Activated T-cell treated with anti-CD3 and anti-CD28 coated beads, Interleukin-2, amount 50 U/mL, for 4 hours (primary cell): Measurements from ENCODE around the gene ARL10. TPM values are rescaled to one million over a fixed set of nuclear protein-coding genes. Genes with fewer than 3 reads are reported as not detected.

ENCODE experiments used
- ATAC-seq, 2 donors: fragments of 200-7000 bp; cut with Tn5 transposase; one replicate each; pipeline ENCODE4 v1.10.0; 2021
- DNase-seq: peaks from one replicate; pipeline ENCODE4 v3.0.0-alpha.2; 2020
- H3K27me3 Mint-ChIP-seq: one replicate; pipeline ENCODE4 v1.8.0; 2021; ENCODE audit warnings: low read depth, mixed read lengths
- H3K36me3 Mint-ChIP-seq: one replicate; pipeline ENCODE4 v1.8.0; 2022; ENCODE audit warnings: mixed read lengths; ENCODE audit not compliant: insufficient read depth
- H3K4me1 Mint-ChIP-seq: one replicate; pipeline ENCODE4 v1.8.0; 2021; ENCODE audit warnings: low read depth, mixed read lengths
- H3K4me3 Mint-ChIP-seq: one replicate; pipeline ENCODE4 v1.8.0; 2021; ENCODE audit warnings: mild to moderate bottlenecking, moderate library complexity, mixed read lengths
- H3K9me3 Mint-ChIP-seq: one replicate; pipeline ENCODE4 v1.8.0; 2021; ENCODE audit warnings: mixed read lengths
- total RNA-seq, 3 donors: library from RNA; stranded (reverse); gene quantifications; one replicate each; pipeline ENCODE4 v1.2.1, GENCODE V29; 2021

ARL10 gene
- total RNA-seq, 3 donors from 2014 or later: 7.0 to 8.6 (median 7.9) TPM

DNA sequence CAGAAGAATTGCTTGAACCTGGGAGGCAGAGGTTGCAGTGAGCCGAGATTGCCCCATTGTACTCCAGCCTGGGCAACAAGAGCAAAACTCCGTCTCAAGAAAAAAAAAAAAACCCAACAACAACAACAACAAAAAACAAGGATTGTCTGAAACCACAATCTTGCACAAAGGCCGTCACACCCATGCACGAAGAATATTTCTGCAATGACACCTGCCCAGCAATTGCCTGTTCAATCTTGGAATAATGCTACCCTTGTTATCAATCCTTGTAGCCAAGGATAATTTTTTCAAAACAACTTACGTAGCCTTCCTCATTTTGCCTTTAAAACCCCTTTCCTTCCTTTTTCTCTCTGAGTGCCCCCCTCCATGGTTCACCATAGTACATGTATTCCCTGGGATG, 54.8 kb downstream of the ARL10 start:
- no peak overlapping the region for H3K4me3 Mint-ChIP-seq
- DNase-seq (no peak), ATAC-seq (no peak)
- H3K27me3 Mint-ChIP-seq: peaks cover 5% of the 10 kb centered on the region
- no peaks in the 10 kb centered on the region for H3K9me3 Mint-ChIP-seq
- peaks cover 10% of the 10 kb centered on the region for H3K4me1 Mint-ChIP-seq
- H3K36me3 Mint-ChIP-seq: no peaks in the 10 kb centered on the region

DNA sequence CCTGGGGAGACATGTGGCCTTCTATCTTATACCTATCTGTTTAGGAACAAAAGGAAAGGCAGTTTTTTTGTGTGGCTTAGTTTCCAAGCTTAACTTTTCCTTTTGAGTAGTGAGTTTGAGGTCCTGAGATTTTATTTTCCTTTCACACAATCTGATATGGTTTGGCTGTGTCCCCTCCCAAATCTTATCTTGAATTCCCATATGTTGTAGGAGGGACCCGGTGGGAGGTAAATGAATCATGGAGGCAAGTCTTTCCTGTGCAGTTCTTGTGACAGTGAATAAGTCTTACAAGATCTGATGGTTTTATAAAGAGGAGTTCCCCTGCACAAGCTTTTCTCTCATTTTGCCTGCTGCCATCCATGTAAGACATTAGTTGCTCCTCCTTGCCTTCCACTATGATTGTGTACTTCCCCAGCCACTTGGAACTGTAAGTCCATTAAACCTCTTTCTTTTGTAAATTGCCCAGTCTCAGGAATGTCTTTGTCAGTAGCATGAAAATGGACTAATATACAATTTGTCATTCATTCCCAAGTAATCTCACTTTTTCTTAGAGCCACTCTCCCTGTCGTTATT, 55.8 kb downstream of the ARL10 start:
- Mint-ChIP-seq H3K27me3 (peaks cover 10% of the 10 kb centered on the region), H3K4me1 (peaks cover 6% of the 10 kb centered on the region), H3K36me3 (no peaks in the 10 kb centered on the region), H3K4me3 (no peak overlapping the region), H3K9me3 (no peaks in the 10 kb centered on the region)
- DNase-seq (no peak), ATAC-seq (no peak)

DNA sequence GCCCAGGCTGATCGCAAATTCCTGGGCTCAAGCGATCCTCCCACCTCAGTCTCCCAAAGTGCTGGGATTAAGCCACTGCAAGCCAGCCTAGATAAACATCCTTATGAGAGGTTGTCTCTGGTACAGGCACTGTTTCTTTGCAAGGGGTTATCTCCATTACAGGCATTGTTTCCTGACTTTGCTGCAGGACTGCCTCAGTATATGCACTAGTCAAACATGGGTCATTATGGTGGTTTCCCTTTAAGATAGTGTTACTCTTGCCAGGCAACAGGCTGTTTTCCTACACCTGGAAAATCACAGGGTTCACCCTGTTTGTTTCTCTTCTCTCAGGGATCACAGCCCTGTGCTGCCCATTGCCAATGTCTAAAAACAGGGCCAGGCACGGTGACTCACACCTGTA, 58.9 kb downstream of the ARL10 start:
- Mint-ChIP-seq H3K4me1 (no peaks in the 10 kb centered on the region), H3K27me3 (peaks cover 10% of the 10 kb centered on the region), H3K4me3 (no peak overlapping the region), H3K9me3 (no peaks in the 10 kb centered on the region), H3K36me3 (no peaks in the 10 kb centered on the region)
- ATAC-seq: no peak
- DNase-seq: no peak

DNA sequence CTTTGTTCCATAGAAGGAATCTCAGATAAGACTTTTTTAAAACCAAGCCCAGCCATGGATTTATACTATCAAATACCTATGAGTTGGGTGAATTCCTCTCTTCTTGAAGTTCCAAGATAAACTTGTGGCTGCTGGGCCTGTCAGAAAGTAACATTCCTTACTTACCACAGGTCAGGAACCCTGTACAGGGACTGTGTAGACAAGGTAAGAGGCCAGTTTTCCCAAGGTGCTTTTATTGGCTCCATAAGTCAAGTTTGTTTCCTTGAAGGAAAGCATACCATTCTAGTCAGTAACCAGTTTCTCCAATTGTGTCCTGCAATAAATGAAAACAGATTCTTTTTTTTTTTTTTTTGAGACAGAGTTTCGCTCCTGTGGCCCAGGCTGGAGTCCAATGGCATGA, 59.9 kb downstream of the ARL10 start:
- DNase-seq (no peak), ATAC-seq (no peak)
- Mint-ChIP-seq H3K9me3 (no peaks in the 10 kb centered on the region), H3K4me3 (no peak overlapping the region), H3K27me3 (peaks cover 10% of the 10 kb centered on the region), H3K4me1 (no peaks in the 10 kb centered on the region), H3K36me3 (no peaks in the 10 kb centered on the region)

DNA sequence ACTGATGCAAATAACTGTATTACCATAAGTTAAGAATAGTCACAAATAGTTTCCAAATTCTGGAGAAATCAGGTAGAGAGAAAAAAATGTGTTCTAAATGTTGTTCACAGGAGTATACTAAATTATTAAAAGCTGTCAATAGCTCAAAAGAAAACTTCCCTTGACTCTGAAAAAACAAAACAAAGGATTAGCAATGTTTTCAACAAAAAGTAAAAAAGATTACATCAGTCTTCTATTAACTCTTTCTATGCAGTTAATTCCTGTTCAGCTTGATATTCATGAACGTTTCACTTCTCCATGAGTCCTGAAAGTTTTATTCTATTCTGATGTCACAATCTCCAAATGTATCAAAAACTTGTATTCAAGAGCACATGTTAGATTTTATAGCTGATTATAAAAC, 60.5 kb downstream of the ARL10 start:
- ATAC-seq (no peak), DNase-seq (no peak)
- Mint-ChIP-seq H3K36me3 (no peaks in the 10 kb centered on the region), H3K4me1 (no peaks in the 10 kb centered on the region), H3K4me3 (no peak overlapping the region), H3K9me3 (no peaks in the 10 kb centered on the region), H3K27me3 (peaks cover 8% of the 10 kb centered on the region)

DNA sequence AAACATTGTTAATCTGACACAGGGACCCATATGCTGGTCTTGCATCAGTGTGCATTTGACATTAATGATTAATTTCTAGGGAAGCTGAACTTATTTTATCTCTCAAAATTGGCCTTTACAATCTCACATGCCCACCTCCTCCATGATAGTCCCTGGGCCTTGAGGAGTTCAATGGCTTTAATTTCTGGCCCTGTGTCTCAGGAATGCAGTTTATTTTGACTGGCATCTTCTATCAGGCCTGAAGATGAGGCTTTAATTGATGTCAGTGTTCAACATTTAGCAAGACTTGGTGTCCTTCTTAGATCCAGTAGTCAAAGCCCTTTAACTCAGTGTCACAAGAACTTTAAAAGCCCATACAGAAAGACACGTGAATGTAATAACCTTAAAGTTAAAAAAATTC, 61.6 kb downstream of the ARL10 start:
- peaks cover 6% of the 10 kb centered on the region for H3K27me3 Mint-ChIP-seq
- H3K4me1 Mint-ChIP-seq: no peaks in the 10 kb centered on the region
- H3K36me3 Mint-ChIP-seq: no peaks in the 10 kb centered on the region
- no peaks in the 10 kb centered on the region for H3K9me3 Mint-ChIP-seq
- DNase-seq (no peak), ATAC-seq (no peak)
- no peak overlapping the region for H3K4me3 Mint-ChIP-seq

DNA sequence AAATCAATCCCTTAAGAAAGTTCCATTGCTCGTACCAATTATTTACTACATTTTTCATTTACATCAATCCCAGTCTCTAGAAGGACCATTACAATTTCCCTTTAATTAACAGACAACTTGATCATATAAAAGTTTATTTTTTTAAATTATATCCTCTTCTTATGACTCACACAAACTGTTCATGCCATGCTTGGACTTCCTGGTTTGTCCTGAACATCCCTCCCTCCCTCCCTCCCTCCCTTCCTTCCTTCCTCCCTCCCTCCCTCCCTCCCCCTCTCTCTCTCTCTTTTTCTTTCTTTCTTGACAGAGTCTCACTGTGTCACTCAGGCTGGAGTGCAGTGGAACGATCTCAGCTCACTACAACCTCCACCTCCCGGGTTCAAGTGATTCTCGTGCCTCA, 62.7 kb downstream of the ARL10 start:
- no peak for ATAC-seq
- peaks cover 6% of the 10 kb centered on the region for H3K27me3 Mint-ChIP-seq
- no peak overlapping the region for H3K4me3 Mint-ChIP-seq
- H3K4me1 Mint-ChIP-seq: no peaks in the 10 kb centered on the region
- DNase-seq: no peak
- H3K9me3 Mint-ChIP-seq: no peaks in the 10 kb centered on the region
- H3K36me3 Mint-ChIP-seq: no peaks in the 10 kb centered on the region

DNA sequence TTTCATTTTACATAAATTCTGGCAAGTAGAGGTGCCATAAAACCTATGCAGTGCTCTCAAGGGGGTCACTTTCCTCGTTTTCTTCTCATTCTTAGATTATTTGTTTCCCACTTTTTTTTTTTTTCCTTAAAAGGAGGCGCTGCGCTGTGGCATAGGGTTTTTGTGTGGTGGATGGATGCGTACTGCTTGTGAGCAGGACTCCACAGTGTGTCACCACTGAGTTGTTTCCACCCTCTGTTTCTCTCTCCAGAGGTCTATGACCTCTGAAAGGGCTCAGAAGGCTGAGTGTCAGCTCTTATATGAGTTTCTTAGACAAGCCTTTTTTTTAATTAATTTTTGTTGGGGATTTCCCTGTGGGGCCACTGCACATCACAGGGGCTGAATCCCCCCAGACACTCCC, 64.7 kb downstream of the ARL10 start:
- no peak for DNase-seq
- Mint-ChIP-seq H3K4me3 (no peak overlapping the region), H3K9me3 (no peaks in the 10 kb centered on the region), H3K27me3 (peaks cover 6% of the 10 kb centered on the region), H3K4me1 (no peaks in the 10 kb centered on the region), H3K36me3 (no peaks in the 10 kb centered on the region)
- ATAC-seq: no peak

Other genes with a start within 250 kb of the ARL10 start
- 10 to 100 TPM; 16.3 to 18.3 (median 16.6) TPM for gene SIMC1, start 127.1 kb upstream of the ARL10 start, total RNA-seq
- gene KIAA1191, start 3.7 kb upstream of the ARL10 start, total RNA-seq: 10 to 100 TPM; 33.0 to 36.2 (median 34.1) TPM
- gene NOP16, start 23.1 kb downstream of the ARL10 start, total RNA-seq: 100 to 1,000 TPM; 247 to 262 (median 255) TPM
- 100 to 1,000 TPM in 1 of 3 donors, 10 to 100 TPM in 2; 87.5 to 101 (median 95.8) TPM for gene HIGD2A, start 23.3 kb downstream of the ARL10 start, total RNA-seq
- 100 to 1,000 TPM; 121 to 133 (median 123) TPM for gene CLTB, start 51.1 kb downstream of the ARL10 start, total RNA-seq
- 10 to 100 TPM; 43.0 to 50.1 (median 43.2) TPM for gene FAF2, start 82.9 kb downstream of the ARL10 start, total RNA-seq
- 10 to 100 TPM; 55.0 to 58.5 (median 58.4) TPM for gene RNF44, start 171.9 kb downstream of the ARL10 start, total RNA-seq
- gene CDHR2, start 183.9 kb downstream of the ARL10 start, total RNA-seq: under 1 TPM; 0.29 to 0.43 (median 0.33) TPM
- 1 to 10 TPM; 3.6 to 5.3 (median 4.5) TPM for gene GPRIN1, start 244.7 kb downstream of the ARL10 start, total RNA-seq